ENCODE results near the gene AP2M1. TPM values are rescaled to one million over a fixed set of nuclear protein-coding genes. Genes with fewer than 3 reads are reported as not detected.
"Not testable (repeated sequence)": the region's sequence is repeated elsewhere in the genome, so short reads cannot be mapped to it uniquely, and the experiment has no call there.

The AP2M1 gene
- total RNA-seq, 1 donor from 2014 or later, result 419 TPM

GRCh38 chr3:184157206-184157605 is 17.4 kb upstream of the AP2M1 start:
- no peak for DNase-seq

DNA sequence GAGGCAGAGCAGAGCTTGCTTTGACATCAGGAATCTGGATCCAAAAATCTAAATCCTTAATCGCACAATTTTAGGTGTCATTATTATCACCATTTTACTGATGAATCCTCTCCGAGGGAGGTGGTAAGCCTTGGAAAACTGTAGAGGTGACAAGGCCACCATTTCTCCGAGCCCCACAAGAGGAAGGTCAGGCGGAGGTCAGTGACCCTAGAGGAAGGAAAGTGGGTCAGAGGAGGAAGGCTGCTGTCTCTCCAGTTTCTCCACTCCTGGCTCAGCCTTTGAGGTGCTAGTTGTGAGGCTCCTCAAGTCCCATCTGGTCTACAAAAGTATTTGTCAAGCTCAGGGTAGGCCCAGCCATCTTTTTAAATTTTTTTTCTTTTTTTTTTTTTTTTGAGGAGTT is 16.3 kb upstream of the AP2M1 start:
- no peak for DNase-seq

DNA sequence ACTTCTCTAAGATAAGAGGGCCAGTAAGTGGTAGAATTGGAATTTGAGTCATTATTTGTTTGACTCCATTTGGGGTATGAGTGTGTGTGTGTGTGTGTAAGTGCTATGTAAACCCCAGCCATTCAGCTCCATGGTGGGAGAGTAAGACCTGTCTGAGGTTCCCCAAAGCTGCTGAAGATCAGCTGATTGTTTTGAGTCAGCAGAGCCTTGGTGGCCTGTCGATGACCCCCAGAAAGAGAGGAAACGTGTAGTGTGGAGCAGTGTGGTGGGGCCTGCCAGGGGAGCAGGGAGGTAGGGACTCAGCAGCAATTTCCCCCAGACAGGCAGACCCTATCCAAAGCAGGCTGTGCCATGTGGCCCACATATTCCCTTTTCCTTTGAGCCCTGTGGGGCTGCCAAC is 14.2 kb upstream of the AP2M1 start:
- DNase-seq, result peak; percentile 49

DNA sequence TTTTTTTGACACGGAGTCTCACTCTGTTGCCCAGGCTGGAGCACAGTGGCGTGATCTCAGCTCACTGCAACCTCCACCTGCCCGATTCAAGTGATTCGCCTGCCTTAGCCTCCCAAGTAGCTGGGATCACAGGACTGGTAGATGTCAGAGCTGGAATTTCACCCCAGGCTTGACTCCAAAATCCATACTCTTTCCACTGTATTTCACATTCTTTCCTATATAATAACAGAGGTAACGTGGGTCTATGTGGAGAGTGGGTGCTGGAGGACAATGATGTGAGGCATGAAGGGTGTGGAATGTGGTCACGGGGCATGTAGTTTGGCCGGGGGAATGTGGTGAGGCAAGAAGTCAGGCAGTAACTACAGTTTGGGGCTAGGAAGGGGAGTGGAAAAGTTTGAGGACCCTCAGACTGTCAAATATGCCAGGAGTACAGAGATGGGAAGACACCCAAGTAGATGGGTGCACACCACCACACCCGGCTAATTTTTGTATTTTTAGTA is 12.0 kb upstream of the AP2M1 start:
- not testable (repeated sequence) for DNase-seq

DNA sequence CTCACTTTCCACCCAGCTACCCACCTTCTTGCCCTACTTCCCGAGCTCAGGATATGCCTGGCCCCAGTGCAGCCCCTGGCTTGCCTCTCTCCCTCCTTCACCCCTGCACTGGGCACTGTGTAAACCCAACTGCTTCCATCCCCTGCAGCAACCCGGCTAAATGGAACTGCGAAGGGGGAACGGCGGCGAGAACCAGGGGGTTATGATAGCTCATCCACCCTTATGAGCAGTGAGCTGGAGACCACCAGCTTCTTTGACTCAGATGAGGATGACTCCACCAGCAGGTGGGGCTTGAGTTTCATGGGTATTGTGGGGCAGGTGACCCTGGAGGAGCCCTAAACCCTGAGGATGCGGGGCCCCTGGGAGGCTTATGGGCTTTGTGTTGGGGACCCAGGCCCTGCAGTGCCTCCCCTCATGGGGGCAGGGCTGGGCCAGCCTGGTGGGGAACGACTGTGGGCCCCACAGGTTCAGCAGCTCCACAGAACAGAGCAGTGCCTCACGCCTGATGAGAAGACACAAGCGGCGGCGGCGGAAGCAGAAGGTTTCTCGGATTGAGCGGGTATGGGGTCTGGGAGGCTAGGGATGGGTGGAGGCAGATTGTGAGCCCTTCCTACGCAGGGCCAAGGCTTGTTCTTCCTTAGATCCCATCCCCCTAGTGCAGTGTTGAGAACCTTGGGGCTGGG is 9.9 kb upstream of the AP2M1 start:
- no peak for DNase-seq

GRCh38 chr3:184165543-184165942 is 9.1 kb upstream of the AP2M1 start:
- DNase-seq, result no peak

GRCh38 chr3:184166671-184167070 is 8.0 kb upstream of the AP2M1 start:
- no peak for DNase-seq

DNA sequence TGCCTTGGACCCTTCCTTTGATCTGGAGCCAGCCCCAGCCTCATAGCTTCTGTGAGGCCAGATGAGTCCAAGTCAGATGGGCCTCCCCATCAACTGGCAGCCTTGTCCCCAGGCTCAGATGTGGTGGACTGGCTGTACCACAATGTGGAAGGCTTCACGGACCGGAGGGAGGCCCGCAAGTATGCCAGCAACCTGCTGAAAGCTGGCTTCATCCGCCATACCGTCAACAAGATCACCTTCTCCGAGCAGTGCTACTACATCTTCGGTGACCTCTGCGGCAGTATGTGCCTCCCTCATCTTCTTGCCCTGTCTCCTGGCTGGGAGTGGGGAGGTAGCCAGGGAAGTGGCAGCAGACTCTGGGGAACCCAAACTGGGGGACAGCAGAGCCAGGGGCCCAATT is 6.9 kb upstream of the AP2M1 start:
- no peak for DNase-seq

- no peak for DNase-seq
Observed at GRCh38 chr3:184168363-184169120, 6.1 kb upstream of the AP2M1 start.

GRCh38 chr3:184169896-184170875 is 4.5 kb upstream of the AP2M1 start:
- no peak for DNase-seq

- DNase-seq, result no peak
Observed at GRCh38 chr3:184171562-184171961, 3.1 kb upstream of the AP2M1 start.

DNA sequence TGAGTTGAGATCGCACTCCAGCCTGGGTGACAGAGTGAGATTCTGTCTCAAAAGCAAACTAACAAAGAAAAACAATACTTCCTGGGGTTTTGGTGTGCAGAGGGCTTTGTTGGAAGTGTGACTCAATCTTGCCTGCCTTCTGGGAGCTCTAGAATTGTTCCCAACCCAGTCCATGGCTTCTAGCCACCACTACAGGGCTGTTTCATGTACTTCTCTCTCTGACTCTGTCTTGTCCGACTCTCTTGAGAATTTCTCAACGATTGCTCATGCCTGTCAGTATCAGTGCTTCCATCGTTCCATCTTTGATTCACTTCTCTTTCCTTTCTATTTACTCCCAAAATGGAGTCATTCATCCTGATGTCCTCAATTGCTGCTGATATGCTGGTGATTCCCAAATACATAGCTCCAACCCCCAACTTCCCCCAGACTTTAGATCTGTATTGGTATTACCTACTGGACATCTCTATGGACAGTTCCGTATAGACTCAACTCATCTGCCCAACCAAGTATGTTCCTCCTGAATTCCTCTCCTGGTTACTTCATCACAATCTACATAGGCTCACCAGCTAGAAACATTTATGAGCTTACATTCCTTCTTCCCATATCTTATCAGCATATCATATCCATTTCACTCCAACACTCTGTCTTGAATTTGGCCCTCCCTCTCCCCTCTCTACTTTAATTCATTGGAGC is 1.8 kb upstream of the AP2M1 start:
- peak; percentile 65 for DNase-seq

- DNase-seq, result no peak
Observed at GRCh38 chr3:184173374-184173722, 1.3 kb upstream of the AP2M1 start.

DNA sequence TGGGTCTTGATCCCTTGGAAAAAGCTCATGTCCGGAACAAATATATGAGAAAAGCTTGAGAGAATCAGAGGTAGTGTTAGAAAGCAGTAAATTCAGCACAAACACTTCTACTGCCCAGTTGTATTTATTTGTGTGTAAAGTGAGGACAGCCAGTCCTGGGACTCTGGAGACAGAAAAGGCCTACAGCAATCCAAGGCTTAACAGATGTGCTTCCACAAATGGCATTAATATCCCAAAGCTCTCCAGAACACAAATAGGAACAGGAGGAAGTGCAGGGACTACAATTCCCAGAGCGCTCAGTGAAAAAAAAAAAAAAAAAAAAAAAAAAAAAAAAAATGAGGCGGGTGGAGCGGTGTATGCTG is 390 bp upstream of the AP2M1 start:
- no peak for DNase-seq

- DNase-seq, result no peak
Observed at GRCh38 chr3:184175506-184175905, 851 bp downstream of the AP2M1 start.

GRCh38 chr3:184175981-184176376 is 1.3 kb downstream of the AP2M1 start:
- DNase-seq, result no peak

- peak; percentile 91 for DNase-seq
Observed at GRCh38 chr3:184176377-184177330, 2.0 kb downstream of the AP2M1 start.

DNA sequence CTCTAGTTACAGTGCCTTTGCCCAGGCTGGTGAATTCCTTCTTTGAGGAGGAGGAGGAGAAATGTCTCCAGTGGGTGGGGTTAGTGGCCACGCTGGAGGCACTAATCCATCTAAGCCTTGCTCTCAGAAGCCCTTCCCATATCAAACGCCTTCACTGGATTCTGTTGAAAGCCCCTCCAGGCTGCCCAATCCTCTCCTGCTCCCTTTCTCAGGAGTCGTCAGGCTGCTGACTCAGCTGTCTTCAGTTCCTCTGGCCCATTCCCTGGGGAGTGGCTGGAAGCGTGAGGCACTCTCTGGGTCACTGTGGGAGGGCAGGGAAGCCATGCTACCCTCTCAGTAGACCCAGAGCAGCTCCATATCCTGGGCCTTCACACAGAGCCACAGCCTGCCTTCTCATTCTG is 2.7 kb downstream of the AP2M1 start:
- peak; percentile 56 for DNase-seq

GRCh38 chr3:184177767-184178306 is 3.2 kb downstream of the AP2M1 start:
- no peak for DNase-seq

- no peak for DNase-seq
Observed at GRCh38 chr3:184178521-184179138, 4.0 kb downstream of the AP2M1 start.

- DNase-seq, result peak; percentile 72
Observed at GRCh38 chr3:184180165-184180564, 5.5 kb downstream of the AP2M1 start.

Data from dermis blood vessel endothelial cell (primary cell).